ENCODE measurements around the gene OPCML.

Gene OPCML

GRCh38 chr11:132790466-132790865, 741.8 kb downstream of the OPCML start:
- DNase-seq (ENCODE audit: low read depth): no peak

- DNase-seq (ENCODE audit: low read depth): no peak
These were observed 743.4 kb downstream of the OPCML start for GRCh38 chr11:132788816-132789325.

- no peak for DNase-seq (ENCODE audit: low read depth)
These were observed 746.4 kb downstream of the OPCML start for GRCh38 chr11:132785878-132786277.

DNA sequence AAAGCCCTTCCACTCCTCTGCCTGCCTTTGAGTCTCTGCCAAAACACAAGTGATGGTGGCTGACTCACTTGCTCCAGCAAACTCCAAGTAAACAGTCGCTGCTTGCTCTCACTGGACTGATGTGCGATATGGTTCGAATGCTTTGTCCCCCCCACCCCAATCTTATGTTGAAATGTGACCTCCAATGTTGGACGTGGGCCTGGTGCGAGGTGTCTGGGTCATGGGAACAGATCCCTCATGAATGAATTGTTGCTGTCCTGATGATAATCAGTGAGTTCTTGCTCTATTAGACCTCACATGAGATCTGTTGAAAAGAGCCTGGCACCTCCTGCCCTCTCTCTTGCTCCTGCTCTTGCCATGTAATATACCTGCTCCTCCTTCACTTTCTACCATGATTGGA, 747.9 kb downstream of the OPCML start:
- DNase-seq (ENCODE audit: low read depth): no peak

DNA sequence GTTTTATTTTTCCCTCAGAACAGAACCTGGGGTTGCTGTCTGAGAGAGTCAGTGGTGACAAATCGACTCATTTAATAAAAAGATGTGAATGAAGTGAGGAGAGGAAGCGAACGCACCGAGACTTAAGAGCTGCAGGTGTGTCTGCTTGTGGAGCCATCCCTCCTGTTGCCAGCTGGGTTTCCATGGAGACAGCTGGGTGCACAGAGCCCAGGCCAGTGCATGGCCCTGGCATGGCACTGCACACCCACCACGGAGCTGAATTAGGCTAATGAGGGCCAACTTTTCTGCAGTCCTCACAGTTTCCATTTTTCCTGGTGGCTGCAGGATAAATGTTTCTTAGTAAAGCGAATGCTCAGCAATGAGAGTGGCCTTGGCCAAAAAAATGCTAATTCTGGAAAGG, 750.2 kb downstream of the OPCML start:
- no peak for DNase-seq (ENCODE audit: low read depth)

DNA sequence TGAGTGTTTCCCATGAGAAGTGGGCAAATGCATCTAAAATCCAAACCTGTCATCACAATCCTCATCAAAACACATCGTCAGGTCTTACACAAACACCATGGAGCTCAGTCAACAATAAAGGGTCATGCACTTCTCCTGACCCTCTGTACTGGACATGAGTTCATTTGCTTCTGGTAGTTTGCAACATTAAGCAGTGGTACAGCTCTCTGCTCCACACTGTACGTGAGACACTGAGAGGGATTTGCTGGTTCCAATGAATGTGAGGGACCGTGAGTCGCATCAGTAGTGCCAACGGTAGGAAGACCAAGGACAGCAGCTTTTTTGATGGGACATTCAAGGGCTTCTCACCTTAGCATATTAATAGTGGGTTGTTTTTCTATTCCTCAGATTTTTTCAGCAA, 752.3 kb downstream of the OPCML start:
- no peak for DNase-seq (ENCODE audit: low read depth)

- no peak for DNase-seq (ENCODE audit: low read depth)
These were observed 752.8 kb downstream of the OPCML start for GRCh38 chr11:132779497-132779896.

DNA sequence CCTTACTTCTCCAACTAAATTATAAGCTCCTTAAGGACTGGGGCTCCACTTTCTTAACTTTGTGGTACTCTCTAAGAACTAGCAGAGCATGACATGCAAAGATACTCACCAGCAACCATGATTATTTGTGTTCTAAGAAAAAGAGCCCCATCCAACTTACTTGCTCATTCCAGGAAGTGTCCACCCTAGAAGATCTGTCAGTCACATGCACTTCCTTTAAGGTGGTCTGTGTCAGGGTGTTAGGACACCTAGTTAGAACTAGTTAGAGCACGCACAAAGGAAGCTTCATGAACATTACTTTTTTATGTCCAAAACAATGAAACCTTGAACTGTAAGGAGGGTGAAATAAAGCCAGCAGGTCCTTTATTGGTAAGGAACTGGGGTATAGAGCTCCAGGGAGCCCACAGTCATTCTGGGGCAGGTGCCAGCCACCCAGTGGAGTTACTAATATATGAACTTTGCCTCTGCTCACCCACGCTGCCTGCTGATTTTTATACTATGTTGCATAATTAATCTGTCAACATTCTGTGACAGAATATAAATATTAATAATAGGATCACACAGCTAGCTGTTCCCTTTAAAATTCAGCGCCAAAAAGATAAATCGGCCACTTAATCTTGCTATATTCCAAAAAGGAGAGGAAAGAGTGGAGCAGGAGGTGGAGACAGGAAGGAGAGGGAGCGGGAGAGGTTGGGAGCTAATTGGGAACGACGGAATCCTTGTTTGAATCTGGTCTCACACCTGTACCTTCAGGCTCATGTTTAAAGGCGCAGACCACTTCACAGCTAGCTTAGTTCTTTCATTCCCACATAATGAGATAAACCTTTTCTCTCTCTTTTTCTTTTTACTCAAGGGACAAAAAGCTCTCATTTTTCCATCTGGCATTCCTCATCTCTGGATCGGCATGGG, 755.0 kb downstream of the OPCML start:
- DNase-seq (ENCODE audit: low read depth): no peak

DNA sequence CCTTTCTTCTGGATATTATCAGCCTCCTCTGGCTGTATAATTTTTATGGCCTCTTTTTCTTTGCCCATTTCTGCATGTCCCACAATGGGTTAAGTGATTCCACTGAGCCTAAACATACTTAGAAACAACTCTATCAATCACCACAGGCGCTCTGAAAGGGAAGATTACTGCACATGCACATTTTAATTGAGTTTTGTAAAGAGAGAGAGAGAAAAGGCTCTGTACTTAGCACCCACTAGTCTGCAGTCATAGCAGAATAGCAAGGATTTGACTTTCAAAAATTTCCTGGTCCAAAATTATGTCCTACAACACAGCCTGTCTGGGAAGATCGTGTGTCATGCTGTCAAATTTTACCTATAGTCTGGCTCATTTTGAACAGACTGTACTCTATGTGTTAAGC, 758.5 kb downstream of the OPCML start:
- DNase-seq (ENCODE audit: low read depth): no peak

- no peak for DNase-seq (ENCODE audit: low read depth)
These were observed 759.4 kb downstream of the OPCML start for GRCh38 chr11:132772703-132773545.

- no peak for DNase-seq (ENCODE audit: low read depth)
These were observed 760.6 kb downstream of the OPCML start for GRCh38 chr11:132771746-132772145.

- no peak for DNase-seq (ENCODE audit: low read depth)
These were observed 761.3 kb downstream of the OPCML start for GRCh38 chr11:132770829-132771530.

- no peak for DNase-seq (ENCODE audit: low read depth)
These were observed 768.8 kb downstream of the OPCML start for GRCh38 chr11:132763503-132763902.

DNA sequence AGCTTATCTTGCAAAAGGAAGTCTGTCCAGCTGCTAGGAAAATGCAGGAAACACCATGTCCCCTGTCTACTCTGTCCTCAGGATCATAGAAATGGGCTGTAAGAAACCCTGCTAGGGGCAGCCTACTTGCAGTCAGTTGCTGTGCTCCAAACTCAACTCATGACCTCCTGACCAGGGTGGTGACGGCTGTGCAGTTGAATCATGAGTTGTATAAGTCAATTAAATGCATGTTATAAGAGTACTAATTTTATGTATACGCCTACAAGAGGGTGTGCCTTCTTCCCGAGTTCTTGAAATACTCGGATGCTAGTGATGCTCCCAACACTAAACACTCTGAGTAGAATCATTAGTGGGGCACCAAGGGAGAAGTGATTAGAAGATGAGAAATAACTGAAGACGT, 776.4 kb downstream of the OPCML start:
- DNase-seq (ENCODE audit: low read depth): no peak

- no peak for DNase-seq (ENCODE audit: low read depth)
These were observed 780.6 kb downstream of the OPCML start for GRCh38 chr11:132751516-132752250.

DNA sequence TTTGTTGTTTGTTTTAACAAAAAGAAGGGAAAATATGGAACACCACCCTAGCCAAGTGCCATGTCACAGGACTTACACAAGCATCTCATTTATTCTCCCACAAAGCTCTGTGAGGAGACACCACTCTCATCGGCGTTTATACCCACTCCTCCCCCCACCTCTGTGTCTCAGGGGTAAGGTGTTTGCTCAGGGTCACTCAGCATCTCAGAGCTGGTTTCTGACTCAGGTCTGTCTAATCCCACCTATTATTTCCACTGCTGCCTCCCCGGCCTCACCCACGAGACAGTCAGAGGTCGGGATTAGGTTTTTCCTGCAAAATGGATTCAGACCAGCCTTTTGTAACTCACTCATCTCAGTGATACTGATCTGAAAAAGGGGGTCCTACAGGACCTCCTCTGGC, 786.0 kb downstream of the OPCML start:
- DNase-seq (ENCODE audit: low read depth): no peak

GRCh38 chr11:132745306-132745705, 787.0 kb downstream of the OPCML start:
- DNase-seq (ENCODE audit: low read depth): no peak

DNA sequence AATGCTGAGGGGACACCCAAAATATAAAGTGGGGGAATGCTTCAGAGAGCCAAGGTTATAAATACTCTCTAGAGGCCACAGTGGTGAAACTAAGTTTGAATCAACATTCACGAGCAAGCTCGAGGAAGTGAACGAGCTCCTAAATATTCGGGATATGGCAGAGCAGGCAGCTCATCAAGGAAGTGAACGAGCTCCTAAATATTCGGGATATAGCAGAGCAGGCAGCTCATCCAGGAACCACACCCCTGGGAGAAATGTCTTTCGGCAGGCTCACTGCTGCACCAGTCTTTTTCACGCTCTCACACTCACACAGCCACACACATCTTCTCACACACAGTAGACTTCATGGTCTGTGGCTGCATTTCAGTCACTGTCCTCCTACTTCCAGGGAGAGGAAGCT, 787.5 kb downstream of the OPCML start:
- DNase-seq (ENCODE audit: low read depth): no peak

GRCh38 chr11:132743601-132744000, 788.7 kb downstream of the OPCML start:
- no peak for DNase-seq (ENCODE audit: low read depth)

- no peak for DNase-seq (ENCODE audit: low read depth)
These were observed 789.4 kb downstream of the OPCML start for GRCh38 chr11:132742929-132743328.

GRCh38 chr11:132734217-132734616, 798.1 kb downstream of the OPCML start:
- no peak for DNase-seq (ENCODE audit: low read depth)

DNA sequence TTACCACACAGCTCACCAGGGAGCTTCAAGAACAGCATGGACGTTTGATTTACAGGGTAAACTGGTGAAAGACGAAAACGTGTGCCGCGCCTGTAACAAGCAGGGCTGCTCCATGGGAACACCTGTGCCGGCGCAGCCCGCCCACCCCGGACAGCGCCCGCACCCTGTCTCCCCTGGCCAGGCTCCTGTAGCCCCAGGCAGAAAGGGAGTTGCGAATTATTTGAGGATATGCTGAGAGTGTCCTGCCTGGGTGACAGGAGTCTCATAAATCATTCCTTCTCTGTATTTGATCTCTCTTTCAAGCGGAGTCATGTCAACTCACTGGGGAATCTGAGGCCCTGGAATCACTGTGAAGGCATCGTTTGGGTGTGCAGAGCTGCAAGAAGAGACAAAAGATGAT, 804.3 kb downstream of the OPCML start:
- DNase-seq (ENCODE audit: low read depth): no peak

Data from stimulated activated CD8-positive, alpha-beta memory T cell treated with anti-CD3 and anti-CD28 coated beads, Interleukin-12 subunit alpha, Interleukin-12 subunit beta, amount 100 ng/mL, for 4 hours (primary cell).